Gastroesophageal sphincter (tissue), 3 donors: Measurements from ENCODE around the gene COX11.

ENCODE experiments used
- CTCF ChIP-seq, 4 experiments: fragments of 200-600 bp in 2 of 4; fragments of 450-650 bp in 2 of 4; sonication (generic) in 1 of 4; IDR thresholded peaks; one replicate each; pipeline ENCODE4 v1.5.1; 2017 to 2019; ENCODE audit warnings: antibody characterized with exemption in 4 of 4, mild to moderate bottlenecking in 2 of 4, moderate library complexity in 2 of 4
- EP300 ChIP-seq: sonication (generic); formaldehyde crosslinking; IDR thresholded peaks from one replicate; pipeline ENCODE4 v1.6.1; 2017; ENCODE audit warnings: antibody characterized with exemption, mild to moderate bottlenecking
- POLR2A ChIP-seq, 2 donors: fragments of 450-650 bp; IDR thresholded peaks; one replicate each; pipeline ENCODE4 v1.6.1; 2017; ENCODE audit warnings: antibody characterized with exemption in 2 of 2, mild to moderate bottlenecking in 2 of 2, moderate library complexity in 1 of 2
- POLR2AphosphoS5 ChIP-seq: sonication (generic); formaldehyde crosslinking; IDR thresholded peaks from one replicate; pipeline ENCODE4 v1.6.1; 2017; ENCODE audit warnings: antibody characterized with exemption

- TF ChIP-seq CTCF (IDR thresholded peaks at IDR 0.05), result no peak
- TF ChIP-seq POLR2A (IDR thresholded peaks at IDR 0.05), result no peak
- TF ChIP-seq POLR2AphosphoS5, result no peak
- TF ChIP-seq EP300, result no peak
Measured at GRCh38 chr17:54969658-54970572, 1.5 kb upstream of the COX11 start.
